PC-9 (cell line): ENCODE data around the gene CLASP1. TPM values are rescaled to one million over a fixed set of nuclear protein-coding genes. Genes with fewer than 3 reads are reported as not detected.

Experiments
- BruUV-seq: library from RNA; stranded (reverse); fragments of 400-500 nt; replicated peaks from 2 replicates; lab custom pipeline; 2021; lab: Mats Ljungman, UMichigan
- CTCF ChIA-PET: fragments of 300-600 bp; sonication (Branson Sonifier 250); formaldehyde crosslinking; loops from one replicate; lab custom pipeline; 2022; ENCODE audit warnings: antibody characterized with exemption; lab: Charles Lee
- POLR2A ChIA-PET: fragments of 300-600 bp; sonication (Branson Sonifier 250); formaldehyde crosslinking; loops from one replicate; lab custom pipeline; 2022; ENCODE audit warnings: antibody characterized with exemption; ENCODE audit not compliant: unreplicated experiment; lab: Charles Lee
- DNase-seq, 2 experiments: peaks; one replicate each; pipeline versions ENCODE4 v3.0.0 to v3.0.0-alpha.2; 2015 to 2022; ENCODE audit warnings: mixed read lengths in 1 of 2
- H2AFZ ChIP-seq: fragments of 200-600 bp; sonication (generic); 2 replicates; pipeline ENCODE4 v1.8.1; 2017; ENCODE audit warnings: antibody characterized with exemption
- H3F3A ChIP-seq: fragments of 200-600 bp; sonication (generic); 2 replicates; pipeline ENCODE4 v1.8.1; 2017; ENCODE audit warnings: antibody characterized with exemption, mild to moderate bottlenecking, low read depth; ENCODE audit not compliant: insufficient read depth
- H3K27ac ChIP-seq: fragments of 200-600 bp; sonication (generic); 2 replicates; pipeline ENCODE4 v1.6.1; 2016; ENCODE audit warnings: mixed run types
- H3K27me3 ChIP-seq: fragments of 200-600 bp; sonication (generic); 2 replicates; pipeline ENCODE4 v1.6.1; 2016; ENCODE audit warnings: low read depth, mixed run types; ENCODE audit not compliant: insufficient read depth
- H3K36me3 ChIP-seq: fragments of 200-600 bp; sonication (generic); 2 replicates; pipeline ENCODE4 v1.6.1; 2016; ENCODE audit warnings: low read depth, mixed run types
- H3K4me1 ChIP-seq: fragments of 200-600 bp; sonication (generic); replicated peaks from 2 replicates; pipeline ENCODE4 v1.6.1; 2016; ENCODE audit warnings: mixed run types; ENCODE audit not compliant: insufficient read depth
- H3K4me2 ChIP-seq: fragments of 200-600 bp; sonication (generic); 2 replicates; pipeline ENCODE4 v1.6.1; 2017; ENCODE audit warnings: mixed run types
- H3K4me3 ChIP-seq: fragments of 200-600 bp; sonication (generic); 2 replicates; pipeline ENCODE4 v1.6.1; 2016; ENCODE audit warnings: mixed run types
- H3K79me2 ChIP-seq: fragments of 200-600 bp; sonication (generic); 2 replicates; pipeline ENCODE4 v1.6.1; 2017; ENCODE audit warnings: low read depth, mixed run types
- H3K9me2 ChIP-seq: fragments of 200-600 bp; sonication (generic); 2 replicates; pipeline ENCODE4 v1.8.1; 2017; ENCODE audit warnings: mild to moderate bottlenecking; ENCODE audit not compliant: insufficient read depth
- H3K9me3 ChIP-seq: fragments of 200-600 bp; sonication (generic); 2 replicates; pipeline ENCODE4 v1.8.1; 2016; ENCODE audit warnings: low read depth; ENCODE audit not compliant: insufficient read depth
- H4K20me1 ChIP-seq: fragments of 200-600 bp; sonication (generic); 2 replicates; pipeline ENCODE4 v1.8.1; 2017; ENCODE audit not compliant: insufficient read depth
- EZH2 ChIP-seq: fragments of 200-600 bp; sonication (generic); IDR thresholded peaks from 2 replicates; pipeline ENCODE4 v1.8.0; 2017; ENCODE audit warnings: antibody characterized with exemption, low read depth
- intact Hi-C: fragments of 100-400 bp; cut with micrococcal nuclease; formaldehyde crosslinking; loops from one replicate; pipeline ENCODE4 v1.10.0; 2022; ENCODE audit not compliant: unreplicated experiment
- total RNA-seq: library from RNA; stranded (reverse); gene quantifications from 2 replicates; pipeline ENCODE4 v1.2.3, GENCODE V29; 2021
- TF ChIP-seq, protein P1 (sequence below): fragments of 200-600 bp; sonication (generic); conservative IDR thresholded peaks from 2 replicates; pipeline ENCODE4 v1.6.1; 2017; ENCODE audit warnings: mixed run types, antibody characterized with exemption, mild to moderate bottlenecking, moderate library complexity

CLASP1 gene
- total RNA-seq, 1 experiment from 2014 or later = 61.8 TPM

DNA sequence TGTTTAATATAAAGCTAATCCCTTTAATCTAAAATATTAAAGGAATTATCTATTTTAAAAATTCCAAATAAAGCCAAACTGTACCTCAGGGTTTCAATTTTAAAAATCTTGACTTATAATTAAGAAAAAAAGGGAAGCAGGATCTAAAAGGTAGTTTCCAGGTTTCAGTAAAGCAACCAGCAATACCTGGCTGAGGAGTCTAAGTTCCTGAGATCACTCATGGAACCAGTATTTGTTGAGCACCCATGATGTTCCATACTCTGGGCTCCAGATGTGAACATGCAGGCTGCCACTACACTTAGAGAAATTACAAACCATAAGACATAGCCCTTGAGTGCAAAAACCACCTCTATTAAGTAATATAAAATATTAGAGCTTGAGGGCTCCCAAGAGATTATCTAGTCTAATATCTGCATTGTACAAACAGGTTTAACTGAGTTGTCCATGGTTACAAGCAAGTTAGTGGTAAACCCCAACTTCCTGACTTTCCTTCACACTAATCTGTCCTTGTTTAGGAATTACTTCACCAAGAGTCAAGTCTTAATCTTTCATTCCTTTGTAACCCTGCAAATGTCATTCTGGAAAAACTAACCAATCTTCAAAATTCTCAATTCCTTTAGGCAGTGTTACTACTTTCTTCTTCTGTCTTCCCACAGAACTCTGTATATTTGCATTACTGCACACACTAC lies 49.2 kb downstream of the CLASP1 start:
- intact Hi-C loops = no loop called here
- no peak overlapping the region for H3K4me3 ChIP-seq
- H3F3A ChIP-seq = no peaks in the 10 kb centered on the region
- ChIA-PET POLR2A (no interaction called here), CTCF (interaction anchor here (0.5 to 0.6 kb wide), 2 partner anchors 79 to 118 kb away, joined by 5 to 6 read pairs; no protein-coding TSS in a partner anchor)
- no peak overlapping the region for H2AFZ ChIP-seq
- 0 out of 2 replicates have a peak, but pooled peaks cover 16% of the 10 kb centered on the region for H3K79me2 ChIP-seq
- H3K36me3 ChIP-seq = no peaks in the 10 kb centered on the region
- no peaks in the 10 kb centered on the region for H3K9me3 ChIP-seq
- no TSS peak for BruUV-seq
- H3K27me3 ChIP-seq = no peaks in the 10 kb centered on the region
- TF ChIP-seq, protein P1, sequence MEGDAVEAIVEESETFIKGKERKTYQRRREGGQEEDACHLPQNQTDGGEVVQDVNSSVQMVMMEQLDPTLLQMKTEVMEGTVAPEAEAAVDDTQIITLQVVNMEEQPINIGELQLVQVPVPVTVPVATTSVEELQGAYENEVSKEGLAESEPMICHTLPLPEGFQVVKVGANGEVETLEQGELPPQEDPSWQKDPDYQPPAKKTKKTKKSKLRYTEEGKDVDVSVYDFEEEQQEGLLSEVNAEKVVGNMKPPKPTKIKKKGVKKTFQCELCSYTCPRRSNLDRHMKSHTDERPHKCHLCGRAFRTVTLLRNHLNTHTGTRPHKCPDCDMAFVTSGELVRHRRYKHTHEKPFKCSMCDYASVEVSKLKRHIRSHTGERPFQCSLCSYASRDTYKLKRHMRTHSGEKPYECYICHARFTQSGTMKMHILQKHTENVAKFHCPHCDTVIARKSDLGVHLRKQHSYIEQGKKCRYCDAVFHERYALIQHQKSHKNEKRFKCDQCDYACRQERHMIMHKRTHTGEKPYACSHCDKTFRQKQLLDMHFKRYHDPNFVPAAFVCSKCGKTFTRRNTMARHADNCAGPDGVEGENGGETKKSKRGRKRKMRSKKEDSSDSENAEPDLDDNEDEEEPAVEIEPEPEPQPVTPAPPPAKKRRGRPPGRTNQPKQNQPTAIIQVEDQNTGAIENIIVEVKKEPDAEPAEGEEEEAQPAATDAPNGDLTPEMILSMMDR = no peak
- no peak for TF ChIP-seq EZH2
- H3K9me2 ChIP-seq = no peaks in the 10 kb centered on the region
- no peak overlapping the region for H3K4me2 ChIP-seq
- H3K4me1 ChIP-seq = 0 out of 2 replicates have a peak, but pooled peaks cover 3% of the 10 kb centered on the region
- no peak overlapping the region for H3K27ac ChIP-seq
- DNase-seq = no peak
- H4K20me1 ChIP-seq = peaks cover 4% of the 10 kb centered on the region

DNA sequence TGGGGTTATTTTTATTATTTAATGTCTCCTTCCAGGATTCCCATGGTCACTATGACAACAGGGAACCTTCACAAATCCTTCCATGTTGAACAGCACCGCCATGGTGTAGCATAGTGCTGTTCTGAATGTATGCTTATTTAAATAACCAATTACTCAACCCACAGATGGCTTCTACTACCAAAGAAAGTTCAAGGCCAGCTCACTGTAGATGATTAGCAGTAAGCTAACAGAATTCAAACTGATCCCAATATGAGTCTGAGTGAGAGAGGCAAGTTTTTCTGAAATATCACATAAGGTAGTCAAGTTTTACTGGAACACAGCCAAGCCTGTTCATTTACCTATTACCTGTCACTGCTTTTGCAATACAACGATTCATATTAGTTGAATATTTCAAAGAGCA lies 51.2 kb downstream of the CLASP1 start:
- BruUV-seq = no TSS peak
- H3K27me3 ChIP-seq = no peaks in the 10 kb centered on the region

More for the DNA sequence above, 51.2 kb downstream of the CLASP1 start:
- no peaks in the 10 kb centered on the region for H3K9me3 ChIP-seq
- no peak overlapping the region for H3K4me2 ChIP-seq
- H2AFZ ChIP-seq = no peak overlapping the region
- no peaks in the 10 kb centered on the region for H3K36me3 ChIP-seq
- H3K9me2 ChIP-seq = no peaks in the 10 kb centered on the region
- DNase-seq = no peak
- TF ChIP-seq, protein P1 = no peak
- TF ChIP-seq EZH2 = no peak
- intact Hi-C loops = no loop called here
- H3F3A ChIP-seq = no peaks in the 10 kb centered on the region
- H3K4me3 ChIP-seq = no peak overlapping the region
- 0 out of 2 replicates have a peak, but pooled peaks cover 18% of the 10 kb centered on the region for H3K79me2 ChIP-seq
- H3K27ac ChIP-seq = no peak overlapping the region
- CTCF ChIA-PET = no interaction called here
- POLR2A ChIA-PET = no interaction called here
- H4K20me1 ChIP-seq = peaks cover 4% of the 10 kb centered on the region
- H3K4me1 ChIP-seq = 0 out of 2 replicates have a peak, but pooled peaks cover 3% of the 10 kb centered on the region
